NCI-H1694 treated with DMSO at 0.1 percent for 48 hours (cell line): ENCODE data around the gene BANP.
"Not testable (repeated sequence)": the region's sequence is repeated elsewhere in the genome, so short reads cannot be mapped to it uniquely, and the experiment has no call there.

Source experiments
- DNase-seq: peaks from one replicate; lab custom pipeline; 2025; lab: John Stamatoyannopoulos, UW

Gene BANP

DNA sequence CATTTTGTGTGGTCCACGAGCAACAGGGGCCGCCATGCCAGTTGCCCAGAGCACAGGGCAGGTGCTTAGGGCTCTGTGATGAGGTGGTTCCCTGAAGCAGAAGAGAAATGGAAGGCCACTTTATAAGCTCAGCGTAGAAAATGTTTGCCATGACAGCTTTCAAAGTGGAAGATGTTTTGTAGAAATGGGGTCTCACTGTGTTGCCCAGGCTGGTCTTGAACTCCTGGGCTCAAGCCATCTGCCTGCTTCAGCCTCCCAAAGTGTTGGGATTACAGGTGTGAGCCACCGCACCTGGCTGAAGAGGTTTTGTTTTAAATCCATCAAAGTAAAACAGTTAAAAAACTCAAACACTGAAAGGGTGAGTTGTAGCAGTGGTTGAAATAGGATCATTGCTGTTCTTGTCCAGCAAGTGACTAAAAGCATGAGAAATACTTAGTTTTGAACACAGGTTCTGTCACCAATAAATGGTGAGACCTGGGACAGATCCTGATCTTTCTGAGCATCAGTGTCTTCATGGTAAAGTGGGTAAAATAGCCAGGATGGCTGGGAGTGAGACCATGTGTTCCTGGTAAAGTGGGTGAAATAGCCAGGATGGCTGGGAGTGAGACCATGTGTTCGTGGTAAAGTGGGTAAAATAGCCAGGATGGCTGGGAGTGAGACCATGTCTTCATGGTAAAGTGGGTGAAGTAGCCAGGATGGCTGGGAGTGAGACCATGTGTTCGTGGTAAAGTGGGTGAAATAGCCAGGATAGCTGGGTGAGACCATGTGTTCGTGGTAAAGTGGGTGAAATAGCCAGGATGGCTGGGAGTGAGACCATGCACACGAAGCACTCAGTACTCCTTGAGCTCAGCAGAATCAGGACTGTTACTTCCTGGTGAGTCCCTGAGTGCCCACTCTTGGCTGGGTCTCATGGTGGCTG lies 46.0 kb downstream of the BANP start:
- no peak for DNase-seq

DNA sequence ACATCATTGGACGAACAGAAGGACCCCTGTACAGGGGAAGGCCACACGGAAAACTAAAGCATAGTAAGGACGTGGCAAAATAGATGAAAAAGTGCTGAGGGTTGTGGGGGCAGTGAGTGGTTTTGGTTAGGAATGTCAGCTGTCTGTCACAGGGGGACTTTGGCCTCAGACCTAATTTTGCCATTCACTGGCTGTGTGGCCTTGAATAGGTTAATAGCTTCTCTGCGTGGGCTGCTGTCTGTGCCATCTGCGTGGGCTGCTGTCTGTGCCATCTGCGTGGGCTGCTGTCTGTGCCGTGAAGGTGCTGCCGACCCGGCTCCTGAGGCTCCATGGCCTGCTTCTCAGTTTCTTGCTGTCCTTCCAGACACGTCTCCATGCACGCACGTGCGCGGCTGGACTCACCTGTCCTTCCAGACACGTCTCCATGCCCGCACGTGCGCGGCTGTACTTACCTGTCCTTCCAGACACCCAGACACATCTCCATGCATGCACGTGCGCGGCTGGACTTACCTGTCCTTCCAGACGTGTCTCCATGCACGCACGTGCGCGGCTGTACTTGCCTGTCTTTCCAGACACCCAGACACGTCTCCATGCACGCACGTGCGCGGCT lies 47.1 kb downstream of the BANP start:
- not testable (repeated sequence) for DNase-seq

DNA sequence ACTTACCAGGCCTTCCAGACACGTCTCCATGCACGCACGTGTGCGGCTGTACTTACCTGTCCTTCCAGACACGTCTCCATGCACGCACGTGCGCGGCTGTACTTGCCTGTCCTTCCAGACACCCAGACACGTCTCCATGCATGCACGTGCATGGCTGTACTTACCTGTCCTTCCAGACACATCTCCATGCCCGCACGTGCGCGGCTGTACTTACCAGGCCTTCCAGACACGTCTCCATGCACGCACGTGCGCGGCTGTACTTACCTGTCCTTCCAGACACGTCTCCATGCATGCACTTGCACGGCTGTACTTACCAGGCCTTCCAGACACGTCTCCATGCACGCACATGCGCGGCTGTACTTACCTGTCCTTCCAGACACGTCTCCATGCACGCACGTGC lies 47.8 kb downstream of the BANP start:
- not testable (repeated sequence) for DNase-seq

DNA sequence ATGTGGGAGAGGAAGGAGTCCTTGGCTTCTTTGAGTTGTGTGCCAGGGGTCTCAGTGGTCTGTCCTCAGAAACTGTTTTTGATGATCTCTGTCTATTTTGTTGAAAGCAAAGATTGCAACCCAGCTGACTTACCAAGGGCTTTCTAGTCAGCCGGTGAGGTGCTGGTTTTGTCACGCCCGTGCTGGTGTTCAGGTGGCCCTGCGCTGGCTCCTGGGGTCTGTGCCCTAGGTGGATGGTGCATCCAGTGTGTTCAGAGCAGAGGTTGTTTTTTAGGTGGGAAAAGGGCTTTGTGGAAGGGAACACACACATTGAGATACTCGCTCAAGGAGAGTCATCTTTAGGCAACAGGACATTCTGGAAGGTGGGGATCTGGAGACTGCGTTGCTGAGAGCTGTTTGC lies 51.0 kb downstream of the BANP start:
- DNase-seq, result no peak

DNA sequence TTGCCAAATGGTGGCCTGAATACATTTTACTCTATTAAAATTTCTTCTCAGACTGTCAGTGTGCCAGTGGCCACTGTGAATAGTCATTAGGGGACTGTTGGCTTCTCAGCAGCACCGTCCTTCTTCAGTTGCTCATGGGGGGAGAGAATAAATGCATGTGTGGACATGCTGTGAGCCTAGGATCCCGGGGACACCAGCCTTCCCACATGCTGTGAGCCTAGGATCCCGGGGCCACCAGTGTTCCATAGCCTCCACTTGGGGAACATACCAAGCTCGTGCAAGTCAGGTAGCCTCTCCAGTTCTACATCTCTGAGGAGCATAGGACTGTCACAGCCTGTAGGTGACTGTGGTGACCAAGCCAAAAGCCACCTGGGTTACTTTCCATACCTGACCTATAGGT lies 51.5 kb downstream of the BANP start:
- DNase-seq, result no peak

DNA sequence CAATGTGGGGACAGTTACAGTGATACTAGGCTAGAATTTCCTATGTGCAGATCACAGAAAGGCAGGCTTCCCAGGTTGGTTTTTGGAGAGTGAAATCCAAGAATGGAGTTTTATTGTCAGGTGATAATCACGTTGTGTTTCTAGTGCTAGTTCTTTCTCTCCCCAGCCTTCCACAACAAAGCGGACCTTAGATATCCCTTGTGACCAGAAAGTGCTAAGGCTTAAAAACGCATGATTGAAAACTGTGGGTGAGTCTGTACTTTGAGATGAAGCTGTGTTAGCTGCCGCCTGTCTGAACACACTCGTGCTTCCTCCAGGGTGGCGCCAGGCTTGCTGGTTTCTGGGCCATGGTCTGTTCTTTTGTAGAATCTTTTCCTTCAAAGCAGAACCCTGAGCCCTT lies 52.1 kb downstream of the BANP start:
- DNase-seq, result no peak

DNA sequence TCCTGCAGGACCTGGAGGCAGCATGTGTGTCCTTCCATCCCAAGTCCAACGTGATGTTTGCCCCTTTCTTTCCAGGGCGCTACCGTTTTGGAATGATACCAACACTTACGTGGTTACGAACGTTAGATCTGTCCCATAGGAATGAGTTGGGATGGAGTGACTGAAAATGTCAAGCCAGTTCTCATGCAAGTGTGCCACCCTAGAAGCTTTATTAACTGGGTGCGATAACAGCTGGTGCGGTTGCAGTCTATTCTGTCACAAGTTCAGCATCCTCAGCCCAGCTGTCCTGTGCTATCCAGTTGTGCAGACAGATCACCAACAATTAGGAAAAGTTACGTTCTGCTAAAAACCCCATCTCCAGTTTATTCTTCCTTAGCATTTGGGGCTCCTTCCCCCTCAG lies 52.5 kb downstream of the BANP start:
- no peak for DNase-seq

DNA sequence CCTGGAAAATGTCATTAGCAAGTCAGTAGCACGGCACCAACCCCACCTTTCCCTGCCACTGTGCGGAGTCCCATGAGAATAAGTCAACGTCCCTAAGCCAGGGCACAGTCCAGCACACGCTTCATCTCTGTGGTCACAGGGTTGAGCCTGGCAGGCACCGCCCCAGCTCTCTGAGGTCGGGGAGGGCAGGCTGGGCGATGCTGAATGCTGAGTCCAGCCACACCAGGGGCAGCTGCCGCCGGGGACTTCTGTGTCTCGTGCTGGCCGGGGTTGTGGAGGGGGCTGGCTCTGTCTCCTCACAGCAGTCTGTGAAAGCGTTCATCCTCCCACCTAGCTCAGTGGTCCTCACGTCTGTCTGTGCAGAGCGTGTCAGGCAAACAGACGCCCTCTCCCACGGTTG lies 53.2 kb downstream of the BANP start:
- no peak for DNase-seq

DNA sequence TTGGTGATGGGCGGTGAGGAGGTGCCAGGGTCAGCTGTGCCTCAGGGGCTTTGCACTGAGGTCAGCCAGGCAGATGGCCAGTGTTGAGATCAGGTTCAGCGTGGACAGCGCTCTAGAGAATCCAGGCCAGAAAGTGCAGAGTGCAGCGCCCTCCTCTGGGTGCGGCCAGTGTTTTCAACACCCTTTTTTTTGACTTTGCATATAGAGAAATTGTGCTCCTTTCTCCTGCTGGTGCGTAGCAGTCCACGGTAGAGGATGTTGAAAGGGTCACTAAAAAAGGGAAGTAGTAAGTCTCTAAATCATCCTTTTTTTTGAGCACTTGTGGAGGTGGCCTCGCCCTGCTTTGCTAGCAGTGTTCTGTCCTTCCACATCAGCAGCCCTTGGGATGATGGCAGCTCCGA lies 53.9 kb downstream of the BANP start:
- DNase-seq, result no peak

DNA sequence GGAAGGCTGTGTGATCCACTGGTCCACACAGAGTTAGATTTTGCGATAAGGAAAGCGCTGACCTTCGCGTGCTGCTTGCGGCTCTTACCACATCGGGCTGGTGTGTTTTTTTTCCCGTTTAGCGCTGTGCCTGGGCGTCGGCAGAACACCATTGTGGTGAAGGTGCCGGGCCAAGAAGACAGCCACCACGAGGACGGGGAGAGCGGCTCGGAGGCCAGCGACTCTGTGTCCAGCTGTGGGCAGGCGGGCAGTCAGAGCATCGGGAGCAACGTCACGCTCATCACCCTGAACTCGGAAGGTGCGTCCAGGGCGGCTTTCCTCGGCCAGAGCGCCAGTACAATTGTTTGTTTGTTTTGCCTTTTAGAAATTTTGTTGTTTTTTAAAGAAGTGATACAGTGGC lies 54.7 kb downstream of the BANP start:
- no peak for DNase-seq

DNA sequence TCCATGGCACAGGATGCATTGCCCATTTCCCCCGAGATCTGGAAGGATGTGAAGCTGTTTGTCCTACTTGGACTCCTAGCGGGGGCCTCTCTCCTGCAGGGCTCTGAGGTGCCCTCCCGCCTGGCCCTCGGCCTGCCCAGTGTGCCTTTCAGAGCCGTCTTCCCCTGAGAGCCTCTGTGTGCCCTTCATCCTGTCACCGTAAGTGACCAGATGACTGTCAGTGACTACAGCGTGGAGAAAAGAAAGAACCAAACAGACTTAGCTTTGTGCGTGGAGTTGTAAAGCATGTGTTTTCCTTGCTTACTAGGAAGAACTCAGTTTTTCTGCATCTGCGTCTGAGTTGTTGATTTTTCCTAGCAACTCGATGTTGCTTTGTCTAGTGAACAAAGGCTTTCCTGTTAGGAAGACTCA lies 56.1 kb downstream of the BANP start:
- no peak for DNase-seq

DNA sequence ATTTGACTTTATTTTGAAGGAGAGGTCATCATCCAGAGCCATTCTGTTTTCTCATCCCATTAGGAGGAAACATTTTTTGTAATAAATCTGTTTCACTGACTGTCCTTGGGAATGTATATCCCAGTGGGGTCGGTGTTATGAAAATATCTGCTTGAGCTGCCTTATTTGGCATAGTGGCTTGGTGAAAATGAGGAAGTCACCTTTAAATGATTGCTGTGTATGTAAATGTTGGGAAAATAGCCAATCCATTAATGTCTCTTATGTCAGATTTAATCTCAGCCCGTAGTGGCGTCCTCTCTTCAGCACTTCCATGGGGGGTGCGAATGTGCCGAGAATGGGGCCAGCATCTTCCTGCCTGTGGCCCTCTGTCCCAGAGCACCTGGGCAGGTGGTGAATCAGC lies 57.6 kb downstream of the BANP start:
- DNase-seq, result no peak

DNA sequence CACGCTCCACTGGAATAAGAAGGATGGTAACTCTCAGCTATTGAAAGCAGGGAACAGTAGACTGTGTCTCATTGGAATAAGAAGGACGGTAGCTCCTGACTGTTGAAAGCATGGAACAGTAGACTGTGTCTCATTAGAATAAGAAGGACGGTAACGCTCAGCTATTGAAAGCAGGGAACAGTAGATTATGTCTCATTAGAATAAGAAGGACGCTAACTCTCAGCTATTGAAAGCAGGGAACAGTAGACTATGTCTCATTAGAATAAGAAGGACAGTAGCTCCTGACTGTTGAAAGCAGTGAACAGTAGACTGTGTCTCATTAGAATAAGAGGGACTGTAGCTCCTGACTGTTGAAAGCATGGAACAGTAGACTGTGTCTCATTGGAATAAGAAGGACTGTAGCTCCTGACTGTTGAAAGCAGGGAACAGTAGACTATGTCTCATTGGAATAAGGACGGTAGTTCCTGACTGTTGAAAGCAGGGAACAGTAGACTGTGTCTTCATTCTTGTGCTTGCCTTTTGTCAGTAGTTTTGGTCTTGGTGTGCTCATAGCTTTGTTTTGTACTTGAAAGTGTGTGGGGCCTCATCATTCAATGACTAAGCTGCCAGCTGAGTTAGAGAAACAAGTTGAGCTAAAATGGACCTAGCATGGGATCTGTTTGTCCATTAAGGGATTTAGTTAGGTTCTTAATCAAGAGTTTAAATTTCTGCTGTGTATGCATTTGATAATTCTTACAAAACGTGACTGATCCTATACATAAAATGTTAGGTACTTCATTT lies 58.5 kb downstream of the BANP start:
- DNase-seq, result no peak

DNA sequence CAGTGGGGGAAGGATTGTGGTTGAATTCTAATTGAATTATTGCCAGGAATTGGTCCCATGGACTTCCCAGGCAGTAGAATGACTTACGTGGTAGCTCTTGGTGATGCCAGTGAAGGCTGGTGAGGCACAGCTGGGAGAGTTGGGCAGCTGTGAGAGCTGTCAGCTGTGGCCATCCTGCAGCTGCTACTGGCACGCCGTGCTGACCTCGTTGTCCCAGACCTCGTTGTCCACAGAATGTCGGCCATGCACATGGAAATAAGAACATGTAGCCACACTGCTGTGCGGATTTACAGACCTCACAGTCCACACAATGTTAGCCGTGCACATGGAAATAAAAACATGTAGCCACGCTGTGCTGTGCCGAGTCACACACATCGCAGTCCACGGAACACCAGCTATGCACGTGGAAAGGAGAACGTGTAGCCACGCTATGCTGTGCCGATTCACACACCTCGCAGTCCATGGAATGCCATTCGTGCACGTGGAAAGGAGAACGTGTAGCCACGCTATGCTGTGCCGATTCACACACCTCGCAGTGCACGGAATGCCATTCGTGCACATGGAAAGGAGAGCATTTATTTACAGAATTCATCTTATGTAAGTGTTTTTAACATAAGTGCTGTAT lies 59.2 kb downstream of the BANP start:
- DNase-seq, result no peak

DNA sequence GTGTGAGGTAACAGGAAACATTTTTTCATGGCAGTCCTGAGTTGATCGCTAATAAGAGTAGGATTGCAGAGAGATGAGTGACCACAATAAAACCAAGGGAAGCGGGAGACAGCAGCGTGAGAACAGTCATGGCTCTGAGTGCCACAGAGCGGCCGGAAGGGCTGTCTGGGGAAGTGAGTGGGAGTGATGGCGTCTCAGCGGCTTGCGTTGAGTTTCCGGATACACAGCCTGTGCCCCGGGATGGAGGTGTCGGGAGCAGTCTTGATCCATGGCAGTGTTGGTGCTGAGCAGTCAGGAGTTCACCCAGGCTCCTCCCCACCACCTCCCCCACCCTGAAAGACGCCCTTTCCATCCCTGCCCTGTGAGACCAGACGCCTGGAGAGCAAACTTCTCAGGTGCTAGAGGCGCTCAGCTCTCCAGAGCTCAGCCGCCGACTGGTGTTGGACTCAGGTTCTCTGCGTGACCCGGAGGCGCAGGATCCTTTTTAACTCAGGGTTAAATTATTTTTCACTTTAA lies 59.8 kb downstream of the BANP start:
- no peak for DNase-seq

DNA sequence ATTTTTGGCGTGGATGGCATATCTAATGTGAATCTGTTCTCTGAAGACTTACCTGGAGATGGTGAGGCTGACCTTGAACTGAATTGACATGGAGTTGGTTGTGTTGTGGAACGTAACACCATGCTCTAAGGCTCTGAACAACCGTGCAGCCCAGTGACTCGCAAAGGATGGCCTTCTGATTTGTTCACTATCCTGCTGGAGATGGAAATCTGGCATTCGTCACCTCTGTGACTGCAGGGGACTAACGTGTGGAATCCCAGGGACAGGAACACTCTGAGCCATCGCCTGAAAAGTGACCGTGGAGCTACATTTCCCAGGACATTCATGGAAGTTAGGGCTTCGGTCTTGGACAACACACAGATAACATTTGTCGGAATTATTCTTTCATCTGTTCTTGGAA lies 61.1 kb downstream of the BANP start:
- DNase-seq, result no peak

DNA sequence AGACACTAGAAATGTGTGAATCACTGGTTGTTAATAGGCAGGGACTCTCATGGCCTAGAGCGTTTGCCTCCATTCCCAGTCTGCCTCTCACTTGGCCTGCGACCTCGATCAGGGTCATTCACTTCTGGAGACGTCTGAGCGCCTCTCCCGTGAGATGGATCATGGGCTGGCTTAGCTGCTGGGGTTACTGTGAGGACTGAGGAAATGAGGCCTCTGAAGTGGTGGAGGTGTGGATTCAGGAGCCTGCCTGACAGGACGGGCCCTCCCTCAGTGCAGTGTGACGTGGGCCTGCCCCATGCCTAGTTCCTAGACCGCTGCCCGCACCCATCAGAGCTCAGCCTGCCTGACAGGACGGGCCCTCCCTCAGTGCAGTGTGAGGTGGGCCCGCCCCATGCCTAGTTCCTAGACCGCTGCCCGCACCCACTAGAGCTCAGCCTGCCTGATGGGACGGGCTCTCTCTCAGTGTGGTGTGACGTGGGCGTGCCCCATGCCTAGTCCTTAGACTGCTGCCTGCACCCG lies 61.9 kb downstream of the BANP start:
- no peak for DNase-seq

DNA sequence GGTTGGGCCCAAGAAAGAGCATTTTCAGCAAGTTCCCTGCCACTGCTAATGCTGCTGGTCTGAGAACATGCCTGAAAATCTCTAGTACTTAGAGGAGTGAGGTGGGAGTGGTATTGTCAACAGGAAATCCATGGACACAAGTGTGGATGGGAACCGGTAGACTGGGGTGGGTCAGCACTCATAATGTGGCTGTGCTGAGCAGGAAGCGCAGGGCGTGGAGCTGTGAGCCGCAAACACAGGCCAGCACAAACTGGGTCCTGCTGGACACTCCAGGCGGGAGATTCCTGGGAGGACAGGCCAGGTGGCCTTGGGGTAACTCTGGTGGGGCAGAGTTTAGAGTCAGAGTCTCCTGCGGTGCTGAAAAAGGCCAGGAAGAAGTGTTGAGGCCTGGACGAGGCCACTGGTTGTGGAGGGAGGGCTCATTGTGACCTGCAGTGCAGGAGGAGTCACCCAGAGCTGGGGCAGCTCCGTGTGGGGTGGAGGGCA lies 62.6 kb downstream of the BANP start:
- no peak for DNase-seq

DNA sequence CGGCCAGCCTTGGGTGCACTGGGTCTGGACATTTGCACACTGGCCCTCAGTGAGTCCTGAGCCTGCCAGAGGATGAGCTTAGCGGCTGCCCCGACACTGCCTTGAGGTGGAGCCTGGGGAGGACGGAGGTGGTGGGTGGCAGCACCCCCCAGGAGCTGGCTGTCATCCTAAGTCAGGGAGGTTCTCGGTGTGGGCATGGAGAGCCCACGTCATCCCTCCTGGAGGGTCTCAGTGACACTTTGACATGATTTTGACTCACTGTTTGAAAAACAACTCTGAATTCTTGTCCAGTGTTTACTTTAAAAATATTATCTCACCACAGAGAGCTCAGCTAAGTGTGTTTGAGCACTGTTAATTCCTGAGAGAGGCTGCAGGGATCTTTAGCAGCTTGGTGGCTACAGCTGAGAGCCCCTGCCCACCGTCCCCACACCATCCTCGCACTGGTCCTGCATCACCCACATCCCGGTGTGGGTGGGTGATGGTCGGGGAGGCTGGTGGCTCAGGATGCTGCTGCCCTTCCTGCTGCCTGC lies 63.1 kb downstream of the BANP start:
- no peak for DNase-seq

DNA sequence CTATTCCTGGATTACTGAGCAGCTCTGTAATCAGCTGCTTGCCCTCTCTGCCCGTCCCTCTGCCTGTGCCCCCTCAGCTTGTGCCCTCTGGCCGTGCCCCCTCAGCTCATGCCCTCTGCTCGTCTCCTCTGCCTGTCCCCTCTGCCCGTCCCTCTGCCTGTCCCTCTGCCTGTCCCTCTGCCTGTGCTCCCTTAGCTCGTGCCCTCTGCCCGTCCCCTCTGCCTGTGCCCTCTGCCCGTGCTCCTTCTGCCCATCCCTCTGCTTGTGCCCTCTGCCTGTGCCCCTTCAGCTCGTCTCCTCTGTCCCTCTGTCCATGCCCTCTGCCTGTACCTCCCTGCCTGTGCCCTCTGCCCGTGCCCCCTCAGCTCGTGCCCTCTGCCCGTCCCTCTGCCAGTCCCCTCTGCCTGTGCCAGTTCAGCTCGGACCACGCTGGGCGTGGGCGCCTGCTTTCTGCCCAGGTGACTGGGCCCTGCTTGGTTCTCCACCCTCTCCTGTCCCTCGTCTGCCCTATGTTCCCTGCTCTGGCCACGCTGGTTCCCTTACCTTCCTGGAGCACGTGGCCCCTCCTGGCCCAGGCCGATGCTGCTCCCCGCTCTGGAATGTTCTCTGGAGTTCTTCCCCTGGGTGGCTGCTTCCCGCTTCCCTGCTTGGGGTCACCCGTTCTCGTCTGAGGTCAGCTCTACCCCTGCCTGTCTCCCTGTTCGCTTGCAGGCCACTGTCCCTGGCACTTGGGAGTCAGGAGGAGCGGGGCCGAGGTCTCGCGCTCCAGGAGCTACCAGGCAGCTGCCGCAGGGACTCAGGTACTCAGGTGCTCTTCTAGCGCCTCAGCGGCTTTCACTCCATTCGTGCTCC lies 63.9 kb downstream of the BANP start:
- no peak for DNase-seq

DNA sequence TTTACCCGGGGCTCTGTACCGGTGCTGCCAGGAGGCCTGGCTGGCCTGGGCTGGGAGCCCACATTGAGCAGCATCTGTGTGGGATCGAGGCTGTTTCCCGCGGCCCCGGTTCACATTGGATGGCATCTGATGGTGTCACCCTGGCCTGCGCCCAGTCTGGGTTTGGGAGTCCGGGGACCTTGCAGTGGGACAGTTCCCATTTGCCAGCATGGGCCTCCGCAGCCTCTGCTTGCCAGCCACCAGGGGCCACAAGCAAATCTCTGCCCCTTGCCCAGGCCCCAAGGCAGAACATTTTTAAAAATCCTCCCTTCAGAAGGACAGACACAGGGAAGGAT lies 64.5 kb downstream of the BANP start:
- DNase-seq, result no peak
